Mammary epithelial cell (primary cell): Measurements from ENCODE around the gene RBM47.

ENCODE experiments used
- CTCF ChIP-seq, 2 donors: IDR thresholded peaks in 1 of 2; conservative IDR thresholded peaks in 1 of 2; 2 replicates each; pipeline ENCODE4 v1.5.1; 2011 to 2012; ENCODE audit warnings: inconsistent platforms in 2 of 2, low read length in 2 of 2, mild to moderate bottlenecking in 2 of 2, control low read depth in 1 of 2, low read depth in 1 of 2; ENCODE audit not compliant: insufficient read depth in 1 of 2; ENCODE audit errors: extremely low read depth in 1 of 2
- EZH2 ChIP-seq: IDR thresholded peaks from 2 replicates; pipeline ENCODE4 v1.6.1; 2012; ENCODE audit warnings: low read length, inconsistent platforms, borderline replicate concordance

- TF ChIP-seq CTCF (conservative IDR thresholded peaks at IDR 0.05 in 1 of 2, IDR thresholded peaks at IDR 0.05 in 1 of 2; ENCODE audit: extremely low read depth in 1 of 2, insufficient read depth in 1 of 2, low read depth in 1 of 2, low read length in 2 of 2) (no peak), EZH2 (no peak)
Observed at GRCh38 chr4:40645586-40645985, 15.9 kb upstream of the RBM47 start.
